ENCODE measurements around the gene SESN3.

DNA sequence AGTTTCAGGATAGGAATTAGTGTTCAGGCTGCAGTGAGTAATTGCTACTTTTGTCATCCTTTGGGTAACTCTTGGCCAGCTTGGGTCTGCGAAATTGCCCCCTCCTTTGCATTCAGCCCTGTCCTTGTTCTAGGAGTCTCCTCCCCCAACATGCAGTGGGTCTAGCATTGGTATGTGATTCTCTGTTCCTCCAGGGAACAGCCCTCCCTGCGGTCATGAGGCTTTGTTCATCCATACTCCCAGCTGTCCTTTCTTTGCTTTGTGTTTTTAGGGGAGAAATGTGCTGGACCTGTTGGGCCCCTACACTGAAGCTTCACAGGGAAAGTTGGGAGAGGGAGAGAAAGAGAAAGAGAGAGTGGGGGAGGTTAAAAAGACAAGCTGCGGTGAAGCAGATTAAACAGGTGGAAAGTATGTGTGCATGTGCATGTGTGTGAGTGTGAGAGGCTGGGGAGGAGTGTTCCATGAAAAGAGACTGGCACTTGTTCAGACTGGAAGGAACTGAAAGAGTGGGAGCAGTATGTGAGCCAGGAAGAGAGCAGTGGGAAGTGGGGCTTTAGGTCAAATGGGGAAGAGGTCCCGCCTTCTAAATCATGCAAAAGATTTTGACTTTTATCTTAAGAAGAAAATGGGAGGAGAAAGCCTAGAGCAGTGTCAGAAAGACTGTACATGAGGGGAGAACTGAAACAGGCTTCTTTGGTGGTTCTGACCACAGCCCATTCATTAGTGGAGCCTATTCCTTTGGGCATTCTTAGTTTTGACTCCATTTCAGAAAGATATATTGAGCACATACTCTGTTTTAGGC lies 17.9 kb upstream of the SESN3 start:
- TF ChIP-seq NR1H2 (CRISPR knock-in tag; IDR thresholded peaks at IDR 0.05) (no peak), ZNF671 (CRISPR knock-in tag; IDR thresholded peaks at IDR 0.05) (no peak), ZNF232 (CRISPR knock-in tag; IDR thresholded peaks at IDR 0.05) (no peak), ZNF396 (CRISPR knock-in tag; IDR thresholded peaks at IDR 0.05; ENCODE audit: borderline replicate concordance) (no peak), GABPB1 (CRISPR knock-in tag; IDR thresholded peaks at IDR 0.05) (no peak), ZBTB21 (CRISPR knock-in tag; IDR thresholded peaks at IDR 0.05; ENCODE audit: borderline replicate concordance) (no peak), NR3C1 (CRISPR knock-in tag; conservative IDR thresholded peaks at IDR 0.05; ENCODE audit: low read depth) (no peak), TEAD1 (CRISPR knock-in tag; IDR thresholded peaks at IDR 0.05) (no peak), RELA (CRISPR knock-in tag; IDR thresholded peaks at IDR 0.05; ENCODE audit: borderline replicate concordance) (no peak), NR2C2 (CRISPR knock-in tag; IDR thresholded peaks at IDR 0.05) (no peak)
- TF ChIP-seq, protein P1, sequence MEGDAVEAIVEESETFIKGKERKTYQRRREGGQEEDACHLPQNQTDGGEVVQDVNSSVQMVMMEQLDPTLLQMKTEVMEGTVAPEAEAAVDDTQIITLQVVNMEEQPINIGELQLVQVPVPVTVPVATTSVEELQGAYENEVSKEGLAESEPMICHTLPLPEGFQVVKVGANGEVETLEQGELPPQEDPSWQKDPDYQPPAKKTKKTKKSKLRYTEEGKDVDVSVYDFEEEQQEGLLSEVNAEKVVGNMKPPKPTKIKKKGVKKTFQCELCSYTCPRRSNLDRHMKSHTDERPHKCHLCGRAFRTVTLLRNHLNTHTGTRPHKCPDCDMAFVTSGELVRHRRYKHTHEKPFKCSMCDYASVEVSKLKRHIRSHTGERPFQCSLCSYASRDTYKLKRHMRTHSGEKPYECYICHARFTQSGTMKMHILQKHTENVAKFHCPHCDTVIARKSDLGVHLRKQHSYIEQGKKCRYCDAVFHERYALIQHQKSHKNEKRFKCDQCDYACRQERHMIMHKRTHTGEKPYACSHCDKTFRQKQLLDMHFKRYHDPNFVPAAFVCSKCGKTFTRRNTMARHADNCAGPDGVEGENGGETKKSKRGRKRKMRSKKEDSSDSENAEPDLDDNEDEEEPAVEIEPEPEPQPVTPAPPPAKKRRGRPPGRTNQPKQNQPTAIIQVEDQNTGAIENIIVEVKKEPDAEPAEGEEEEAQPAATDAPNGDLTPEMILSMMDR (IDR thresholded peaks at IDR 0.05), result no peak
- TF ChIP-seq, protein P2, sequence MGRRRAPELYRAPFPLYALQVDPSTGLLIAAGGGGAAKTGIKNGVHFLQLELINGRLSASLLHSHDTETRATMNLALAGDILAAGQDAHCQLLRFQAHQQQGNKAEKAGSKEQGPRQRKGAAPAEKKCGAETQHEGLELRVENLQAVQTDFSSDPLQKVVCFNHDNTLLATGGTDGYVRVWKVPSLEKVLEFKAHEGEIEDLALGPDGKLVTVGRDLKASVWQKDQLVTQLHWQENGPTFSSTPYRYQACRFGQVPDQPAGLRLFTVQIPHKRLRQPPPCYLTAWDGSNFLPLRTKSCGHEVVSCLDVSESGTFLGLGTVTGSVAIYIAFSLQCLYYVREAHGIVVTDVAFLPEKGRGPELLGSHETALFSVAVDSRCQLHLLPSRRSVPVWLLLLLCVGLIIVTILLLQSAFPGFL (CRISPR knock-in tag; IDR thresholded peaks at IDR 0.05; ENCODE audit: borderline replicate concordance), result no peak
- TF ChIP-seq, protein P3, sequence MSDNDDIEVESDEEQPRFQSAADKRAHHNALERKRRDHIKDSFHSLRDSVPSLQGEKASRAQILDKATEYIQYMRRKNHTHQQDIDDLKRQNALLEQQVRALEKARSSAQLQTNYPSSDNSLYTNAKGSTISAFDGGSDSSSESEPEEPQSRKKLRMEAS (CRISPR knock-in tag; IDR thresholded peaks at IDR 0.05), result no peak

Data from WTC11 (cell line).